ENCODE results near the gene TLE2. TPM values are rescaled to one million over a fixed set of nuclear protein-coding genes. Genes with fewer than 3 reads are reported as not detected.

The TLE2 gene
- 10 to 100 TPM; 39.1 to 68.7 (median 43.7) TPM for polyA plus RNA-seq (ENCODE audit: insufficient read length in 4 of 4)

GRCh38 chr19:3029065-3029923 lies at the start of gene TLE2:
Gene TLE2 (minus strand): TSS chr19:3029280. CDS start chr19:3028904, 376 bp downstream.
- no peak for DNase-seq (ENCODE audit: low read depth in 4 of 4, low spot score in 3 of 4)

DNA sequence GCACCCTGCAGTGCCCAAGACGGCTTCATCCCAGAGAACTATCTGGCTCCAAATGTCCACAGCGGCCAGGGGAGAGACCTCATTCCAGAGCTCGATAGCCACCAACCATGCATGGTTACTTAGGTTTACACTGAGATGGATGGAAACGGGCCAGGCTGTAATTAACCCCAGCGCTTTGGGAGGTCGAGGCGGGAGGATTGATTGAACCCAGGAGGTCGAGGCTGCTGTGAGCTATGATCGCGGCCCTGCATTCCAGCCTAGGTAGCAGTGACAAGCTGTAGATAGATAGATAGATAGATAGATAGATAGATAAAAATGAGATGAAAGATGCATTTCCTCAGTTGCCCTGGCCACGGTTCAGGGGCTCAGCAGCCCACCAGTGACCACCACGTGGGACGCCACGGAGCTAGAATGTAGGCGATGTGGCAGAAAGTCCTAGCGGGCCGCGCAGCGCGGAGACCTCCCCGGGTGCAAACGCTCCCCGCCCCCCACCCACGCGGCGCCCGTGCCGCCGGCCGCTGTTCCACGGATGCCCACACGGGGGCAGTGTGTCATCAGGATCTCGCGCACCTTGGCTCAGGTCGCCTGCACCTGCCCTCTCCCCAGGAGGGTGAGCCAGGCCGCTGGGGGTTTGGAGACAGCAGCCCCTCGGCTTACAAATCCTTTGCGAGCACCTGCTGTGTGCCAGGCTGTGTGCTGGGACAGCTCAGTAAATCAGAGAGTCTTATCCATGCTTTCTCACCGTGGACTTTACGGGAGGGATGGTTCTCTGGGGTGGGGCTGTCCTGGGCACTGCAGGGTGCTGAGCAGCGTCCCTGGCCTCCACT lies 46.7 kb upstream of the TLE2 start:
- no peak for DNase-seq (ENCODE audit: low read depth in 4 of 4, low spot score in 3 of 4)

DNA sequence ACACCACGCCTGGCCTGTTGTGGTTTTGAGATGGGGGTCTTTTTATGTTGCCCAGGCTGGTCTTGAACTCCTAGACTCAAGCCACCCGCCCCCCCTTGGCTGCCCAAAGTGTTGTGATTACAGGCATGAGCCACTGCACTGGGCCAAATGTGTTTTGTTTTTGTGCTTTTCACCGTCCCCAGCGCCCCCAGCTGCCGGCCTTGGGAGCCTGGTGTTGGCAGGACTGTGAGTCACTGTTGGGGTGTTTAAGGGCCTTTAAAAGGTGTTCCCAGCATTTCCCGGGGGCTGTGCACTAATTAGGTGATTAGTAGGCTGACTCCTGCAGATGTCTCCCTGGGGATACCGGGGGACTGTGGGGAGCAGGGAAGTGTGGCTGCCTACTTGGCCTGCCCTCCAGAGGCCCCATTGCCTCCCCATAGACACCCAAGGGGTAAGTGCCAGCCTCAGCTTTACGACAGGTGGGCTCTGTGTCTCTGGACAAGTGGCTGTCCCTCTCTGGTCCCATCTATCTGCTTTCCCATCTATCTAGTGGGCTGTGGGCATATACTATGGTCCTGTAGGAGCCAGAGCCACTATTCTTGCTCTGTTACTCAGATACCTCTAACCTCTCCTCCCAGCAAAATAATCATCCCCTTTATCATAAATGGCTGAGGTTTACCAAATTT lies 45.0 kb upstream of the TLE2 start:
- DNase-seq (ENCODE audit: low read depth in 4 of 4, low spot score in 3 of 4), result no peak

GRCh38 chr19:3073159-3073563 lies 44.1 kb upstream of the TLE2 start:
- DNase-seq (ENCODE audit: low read depth in 4 of 4, low spot score in 3 of 4), result peak; percentile 75 to 87 (median 79)

GRCh38 chr19:3071768-3072167 lies 42.7 kb upstream of the TLE2 start:
- no peak for DNase-seq (ENCODE audit: low read depth in 4 of 4, low spot score in 3 of 4)

DNA sequence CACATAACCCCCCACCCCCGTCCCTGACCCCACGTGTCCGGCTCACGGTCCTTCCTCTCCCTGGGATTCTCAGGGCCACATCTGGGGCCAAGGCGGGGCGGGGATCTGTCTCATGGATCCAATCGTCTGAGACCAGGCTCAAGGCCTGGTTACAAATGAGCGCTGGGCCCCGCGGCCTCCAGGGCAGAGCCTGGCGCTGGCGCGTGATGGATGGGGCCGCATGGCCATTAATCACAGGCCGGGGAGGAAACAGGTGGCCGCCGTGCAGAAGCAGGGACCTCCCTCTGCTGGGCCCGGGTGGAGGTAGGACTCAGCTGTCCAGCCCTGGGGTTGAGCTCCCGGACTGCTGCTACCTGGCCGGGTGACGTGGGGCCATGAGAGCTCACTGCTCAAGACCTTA lies 39.0 kb upstream of the TLE2 start:
- DNase-seq (ENCODE audit: low read depth in 4 of 4, low spot score in 3 of 4), result no peak

- no peak for DNase-seq (ENCODE audit: low read depth in 4 of 4, low spot score in 3 of 4)
Measured at GRCh38 chr19:3067563-3067962, 38.5 kb upstream of the TLE2 start.

GRCh38 chr19:3066482-3067049 lies 37.5 kb upstream of the TLE2 start:
- no peak for DNase-seq (ENCODE audit: low read depth in 4 of 4, low spot score in 3 of 4)

- DNase-seq (ENCODE audit: low read depth in 4 of 4, low spot score in 3 of 4), result no peak
Measured at GRCh38 chr19:3065675-3066357, 36.7 kb upstream of the TLE2 start.

DNA sequence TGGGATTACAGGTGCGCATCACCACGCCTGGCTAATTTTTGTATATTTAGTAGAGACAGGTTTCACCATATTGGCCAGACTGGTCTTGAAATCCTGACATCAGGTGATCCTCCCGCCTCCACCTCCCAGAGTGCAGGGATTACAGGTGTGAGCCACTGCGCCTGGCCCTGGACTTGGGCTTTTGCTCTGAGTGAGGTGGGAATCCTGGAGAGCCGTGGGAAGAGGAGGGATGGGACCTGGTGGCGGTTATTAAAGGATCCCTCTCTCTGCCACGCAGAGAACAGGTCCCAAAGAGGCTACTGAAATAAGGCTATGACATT lies 34.9 kb upstream of the TLE2 start:
- no peak for DNase-seq (ENCODE audit: low read depth in 4 of 4, low spot score in 3 of 4)

DNA sequence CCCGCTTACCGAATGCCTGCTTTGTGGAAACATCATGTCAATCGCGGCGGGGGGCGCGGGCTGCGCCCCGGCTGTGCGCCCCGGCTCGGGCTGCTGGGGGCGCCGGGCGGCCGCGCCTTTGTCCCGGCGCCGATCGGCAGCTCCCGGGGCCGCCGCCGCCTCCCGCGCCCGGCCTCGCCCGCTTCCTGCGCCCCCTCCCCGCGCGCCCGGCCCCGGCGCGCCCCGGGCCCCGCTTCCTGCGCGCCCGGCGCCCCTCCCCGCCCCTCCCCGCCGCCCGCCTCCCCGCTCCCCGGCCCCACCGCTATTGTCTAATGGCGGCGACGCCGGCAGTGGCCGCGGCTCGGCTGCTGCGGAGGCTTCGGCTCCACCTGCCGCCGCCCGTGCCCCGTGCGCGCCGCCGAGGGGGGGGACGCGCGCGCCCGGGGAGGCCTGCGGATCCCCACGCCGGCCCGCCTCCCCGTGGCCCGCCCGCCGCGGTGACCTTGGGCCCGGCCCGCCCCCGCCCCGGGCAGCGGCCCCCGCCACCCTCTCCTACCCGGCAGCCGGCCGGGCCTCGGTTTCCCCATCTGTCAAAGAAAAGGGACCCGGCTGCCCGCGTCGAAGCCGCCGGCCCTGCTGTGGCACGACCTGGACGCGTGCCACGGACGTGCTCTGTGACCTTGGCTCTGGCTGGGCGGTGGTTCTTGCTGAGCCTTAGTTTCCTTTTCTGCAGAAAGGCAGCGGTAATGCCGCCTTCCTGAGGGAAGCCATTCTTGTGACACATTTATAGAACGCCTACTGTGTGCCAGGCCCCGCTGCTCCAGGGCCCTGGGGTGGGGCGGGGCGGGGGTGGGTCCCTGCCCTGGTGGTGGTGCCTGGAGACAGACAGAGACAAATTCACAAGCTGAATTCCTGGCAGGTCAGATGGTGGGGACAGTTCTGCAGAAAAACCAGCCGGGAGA lies 33.4 kb upstream of the TLE2 start, which contains the start of gene TLE5:
Gene TLE5 (minus strand): TSS at position 331 of the 941 bp plus-strand sequence. CDS start 295 bp downstream, at position 36.
- no peak for DNase-seq (ENCODE audit: low read depth in 4 of 4, low spot score in 3 of 4)

- DNase-seq (ENCODE audit: low read depth in 4 of 4, low spot score in 3 of 4), result no peak
Measured at GRCh38 chr19:3061182-3062161, 32.4 kb upstream of the TLE2 start.

DNA sequence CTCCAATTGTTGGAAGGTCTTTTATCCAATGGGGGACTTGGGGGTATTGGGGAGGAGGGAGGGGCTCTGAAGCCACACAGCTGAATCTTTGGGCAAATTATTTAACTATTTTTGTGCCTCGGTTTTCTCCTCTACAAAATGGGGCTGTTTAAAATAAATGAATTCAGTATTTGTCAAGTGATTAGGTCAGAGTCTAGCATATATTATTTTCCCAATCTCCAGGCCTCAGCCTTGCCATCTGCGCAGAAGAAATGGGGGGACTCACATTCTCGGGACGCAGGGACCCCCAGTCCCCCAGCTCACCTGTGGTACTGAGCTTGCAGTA lies 31.7 kb upstream of the TLE2 start:
- DNase-seq (ENCODE audit: low read depth in 4 of 4, low spot score in 3 of 4), result no peak

DNA sequence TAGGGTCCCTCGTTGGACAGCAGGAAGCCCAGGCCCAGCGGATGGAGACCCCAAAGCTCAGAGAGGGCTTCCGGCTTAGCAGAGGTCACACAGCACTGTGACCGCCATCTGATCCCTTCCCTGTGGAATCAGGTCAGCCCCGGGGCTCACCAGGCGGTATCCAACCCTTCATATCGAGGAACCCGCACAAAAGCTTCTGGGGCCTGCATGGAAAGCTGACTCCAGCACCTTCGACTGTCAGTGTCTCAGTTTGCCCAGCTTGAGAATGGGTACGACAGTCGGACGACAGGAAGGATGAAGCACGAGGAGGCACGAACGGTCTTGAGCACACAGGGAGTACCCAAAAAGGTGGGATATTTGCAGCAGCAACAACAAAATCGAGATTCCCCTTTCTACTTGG lies 30.6 kb upstream of the TLE2 start:
- DNase-seq (ENCODE audit: low read depth in 4 of 4, low spot score in 3 of 4), result no peak

DNA sequence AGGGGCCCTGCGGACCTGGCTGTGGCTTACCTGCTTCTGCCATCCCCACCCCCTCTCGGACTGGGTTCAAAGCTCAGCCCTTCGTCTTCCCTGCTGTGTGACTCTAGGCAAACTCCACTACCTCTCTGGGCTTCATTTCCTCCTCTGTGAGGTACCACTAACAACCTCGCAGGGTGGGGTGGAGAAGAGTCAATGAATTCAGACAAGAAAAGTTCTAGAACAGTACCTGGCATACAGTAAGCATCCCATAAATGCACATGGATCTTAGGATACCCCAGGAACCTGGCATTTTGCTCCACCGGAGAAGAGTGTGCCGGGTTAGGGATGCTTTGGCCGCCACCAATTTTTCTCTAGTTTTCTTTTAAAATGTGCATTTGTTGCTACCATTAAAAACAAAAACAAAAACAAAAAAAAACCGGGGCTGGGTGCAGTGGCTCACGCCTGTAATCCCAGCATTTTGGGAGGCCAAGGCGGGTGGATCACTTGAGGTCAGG lies 29.8 kb upstream of the TLE2 start:
- DNase-seq (ENCODE audit: low read depth in 4 of 4, low spot score in 3 of 4), result no peak

DNA sequence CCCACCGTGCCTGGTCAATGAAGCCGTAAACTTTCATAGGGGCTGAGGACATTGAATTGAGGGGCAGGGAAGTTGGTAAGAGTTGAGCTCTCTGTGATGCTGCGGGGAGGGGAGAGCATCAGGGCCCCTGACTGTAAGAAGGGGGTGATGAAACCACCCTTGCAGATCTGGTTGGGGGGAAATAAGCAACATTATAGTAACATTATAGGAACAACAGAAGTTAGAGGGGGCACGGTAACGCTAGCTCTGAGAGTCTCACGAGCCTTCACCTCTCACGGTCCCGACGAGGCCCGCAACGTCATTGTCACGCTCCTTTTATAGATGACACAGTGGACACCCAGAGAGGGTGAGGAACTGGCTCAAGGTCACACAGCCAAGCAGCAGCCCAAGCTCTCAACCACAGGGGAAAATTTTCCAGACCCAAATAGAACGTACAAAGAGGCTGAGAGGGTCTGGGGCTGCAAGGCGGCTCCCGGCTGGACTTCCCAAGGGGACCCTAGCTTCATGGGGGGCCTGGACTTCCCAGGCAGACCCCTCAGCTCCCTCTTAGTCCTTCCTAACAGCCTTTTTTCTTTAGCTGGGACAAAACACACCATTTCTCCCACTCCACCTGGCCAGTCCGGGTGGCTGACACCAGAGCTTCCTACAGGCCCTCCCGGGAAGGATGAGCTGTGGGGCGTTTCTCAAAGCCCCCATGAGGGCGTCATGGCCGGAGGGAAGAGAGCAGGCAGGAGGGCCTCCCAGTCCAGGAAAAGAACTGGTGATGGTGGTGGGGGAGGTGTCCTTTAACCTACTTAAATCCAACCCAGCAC lies 29.1 kb upstream of the TLE2 start:
- no peak for DNase-seq (ENCODE audit: low read depth in 4 of 4, low spot score in 3 of 4)

- DNase-seq (ENCODE audit: low read depth in 4 of 4, low spot score in 3 of 4), result no peak
Measured at GRCh38 chr19:3057275-3057714, 28.2 kb upstream of the TLE2 start.

All from left renal pelvis (tissue), 4 donors.